Testis (tissue), 3 donors: ENCODE results near the gene PRPF6. TPM values are rescaled to one million over a fixed set of nuclear protein-coding genes. Genes with fewer than 3 reads are reported as not detected.
A peak's percentile ranks its signal among the peaks of the same experiment; 100 is the strongest.

ENCODE experiments used
- DNase-seq: peaks from one replicate; pipeline ENCODE4 v3.0.0-alpha.2; 2019
- H3K27ac ChIP-seq, 2 donors: fragments of 200-600 bp; sonication (generic); one replicate each; pipeline ENCODE4 v1.5.1; 2019
- H3K27me3 ChIP-seq: fragments of 200-600 bp; sonication (generic); one replicate; pipeline ENCODE4 v1.5.1; 2019
- H3K36me3 ChIP-seq: fragments of 200-600 bp; sonication (generic); one replicate; pipeline ENCODE4 v1.5.1; 2017; ENCODE audit warnings: low read depth; ENCODE audit errors: missing control alignments
- H3K4me1 ChIP-seq: fragments of 200-600 bp; sonication (generic); one replicate; pipeline ENCODE4 v1.5.1; 2019
- H3K4me3 ChIP-seq, 2 donors: fragments of 200-600 bp; sonication (generic); one replicate each; pipeline ENCODE4 v1.5.1; 2017 to 2019
- H3K9me3 ChIP-seq: fragments of 200-600 bp; sonication (generic); one replicate; pipeline ENCODE4 v1.5.1; 2017
- CTCF ChIP-seq, 3 experiments: fragments of 450-650 bp in 2 of 3; fragments of 200-600 bp in 1 of 3; sonication (generic) in 1 of 3; IDR thresholded peaks; one replicate each; pipeline ENCODE4 v1.5.1; 2016 to 2019; ENCODE audit warnings: antibody characterized with exemption in 3 of 3, mild to moderate bottlenecking in 2 of 3, moderate library complexity in 1 of 3
- POLR2A ChIP-seq: fragments of 450-650 bp; IDR thresholded peaks from one replicate; pipeline ENCODE4 v1.6.1; 2017; ENCODE audit warnings: antibody characterized with exemption, mild to moderate bottlenecking, moderate library complexity
- WGBS, 2 donors: methylation state at CpG; one replicate each; pipeline ENCODE4 v1.1.5; 2018; 5-methylcytosine and 5-hydroxymethylcytosine counted together
- intact Hi-C: fragments of 100-400 bp; cut with DNase I; formaldehyde crosslinking; loops from one replicate; pipeline ENCODE4 v1.15.1; 2023; ENCODE audit warnings: low total_unique reads
- polyA plus RNA-seq: library from polyadenylated mRNA; stranded (reverse); fragments of 350-450 nt; fragmentation: Illumina TruSeq; extraction: RNeasy Lipid Tissue Mini Kit (QIAGEN cat#74804); gene quantifications from one replicate; pipeline ENCODE4 v1.2.3, GENCODE V29; 2014; ENCODE audit warnings: low read depth, low replicate concordance; ENCODE audit not compliant: insufficient read depth
- total RNA-seq, 2 donors: library from RNA; depleted of rRNA; stranded (reverse); fragments of >200 nt; gene quantifications; one replicate each; pipeline ENCODE4 v1.2.3, GENCODE V29; 2016

PRPF6 gene
- total and polyA plus RNA-seq, 3 donors from 2014 or later = 106 to 114 (median 107) TPM

DNA sequence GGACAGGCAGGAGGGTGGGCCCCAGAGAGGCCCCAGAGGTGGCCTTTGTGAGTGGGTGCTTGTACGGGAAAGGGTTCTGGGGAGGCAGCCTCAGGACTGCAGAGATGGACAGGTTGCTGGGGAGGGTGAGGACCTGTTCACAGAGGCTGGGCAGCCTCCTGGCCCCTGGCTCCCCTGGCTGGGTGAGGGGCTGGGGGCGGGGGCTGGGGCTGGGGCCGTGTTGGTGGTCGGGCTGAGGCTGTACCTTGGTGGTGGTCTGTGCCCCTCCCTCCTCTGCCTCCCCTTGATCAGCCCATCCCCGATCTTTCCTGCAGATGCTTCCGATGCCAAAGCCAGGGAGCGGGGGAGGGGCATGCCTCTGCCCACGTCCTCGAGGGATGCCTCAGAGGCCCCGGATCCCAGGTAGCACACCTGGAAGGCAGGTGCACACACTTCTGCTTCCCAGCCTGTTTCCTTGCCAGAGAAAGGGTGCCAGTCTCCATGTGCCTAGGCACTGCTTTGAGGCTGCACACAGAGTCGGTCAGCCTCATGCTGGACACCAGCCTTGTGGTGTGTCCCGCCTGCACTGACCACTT is 86.9 kb downstream of the PRPF6 start:
- TF ChIP-seq POLR2A (no peak), CTCF (IDR thresholded peaks at IDR 0.05) (no peak)
- WGBS, 2 donors = 77 to 78% methylated on average over 9 to 12 of the region's 12 CpGs
- intact Hi-C loops = no loop called here
- DNase-seq = no peak
- no peak overlapping the region for H3K27ac ChIP-seq
- H3K36me3 ChIP-seq = no peaks in the 10 kb centered on the region
- no peaks in the 10 kb centered on the region for H3K27me3 ChIP-seq
- no peak overlapping the region for H3K4me3 ChIP-seq
- peaks cover 14% of the 10 kb centered on the region for H3K4me1 ChIP-seq
- no peaks in the 10 kb centered on the region for H3K9me3 ChIP-seq

GRCh38 chr20:64068386-64069208 is 87.7 kb downstream of the PRPF6 start:
- no peak overlapping the region for H3K27ac ChIP-seq
- intact Hi-C loops = no loop called here
- WGBS, 2 donors = 79 to 80% methylated on average over 8 to 12 of the region's 12 CpGs
- peaks cover 14% of the 10 kb centered on the region for H3K4me1 ChIP-seq
- H3K9me3 ChIP-seq = no peaks in the 10 kb centered on the region
- TF ChIP-seq POLR2A = no peak
- TF ChIP-seq CTCF (IDR thresholded peaks at IDR 0.05) = no peak
- DNase-seq = no peak
- H3K27me3 ChIP-seq = no peaks in the 10 kb centered on the region
- no peak overlapping the region for H3K4me3 ChIP-seq
- no peaks in the 10 kb centered on the region for H3K36me3 ChIP-seq

- Histone ChIP-seq H3K4me3 (no peak overlapping the region), H3K27me3 (no peaks in the 10 kb centered on the region), H3K4me1 (peaks cover 9% of the 10 kb centered on the region), H3K36me3 (no peaks in the 10 kb centered on the region), H3K9me3 (no peaks in the 10 kb centered on the region), H3K27ac (no peak overlapping the region)
- WGBS, 2 donors = 93 to 95% methylated on average over 7 to 20 of the region's 20 CpGs
- intact Hi-C loops = no loop called here
- DNase-seq = no peak
- no peak for TF ChIP-seq CTCF (IDR thresholded peaks at IDR 0.05)
- no peak for TF ChIP-seq POLR2A
These were observed 88.3 kb downstream of the PRPF6 start for GRCh38 chr20:64069209-64069613.

DNA sequence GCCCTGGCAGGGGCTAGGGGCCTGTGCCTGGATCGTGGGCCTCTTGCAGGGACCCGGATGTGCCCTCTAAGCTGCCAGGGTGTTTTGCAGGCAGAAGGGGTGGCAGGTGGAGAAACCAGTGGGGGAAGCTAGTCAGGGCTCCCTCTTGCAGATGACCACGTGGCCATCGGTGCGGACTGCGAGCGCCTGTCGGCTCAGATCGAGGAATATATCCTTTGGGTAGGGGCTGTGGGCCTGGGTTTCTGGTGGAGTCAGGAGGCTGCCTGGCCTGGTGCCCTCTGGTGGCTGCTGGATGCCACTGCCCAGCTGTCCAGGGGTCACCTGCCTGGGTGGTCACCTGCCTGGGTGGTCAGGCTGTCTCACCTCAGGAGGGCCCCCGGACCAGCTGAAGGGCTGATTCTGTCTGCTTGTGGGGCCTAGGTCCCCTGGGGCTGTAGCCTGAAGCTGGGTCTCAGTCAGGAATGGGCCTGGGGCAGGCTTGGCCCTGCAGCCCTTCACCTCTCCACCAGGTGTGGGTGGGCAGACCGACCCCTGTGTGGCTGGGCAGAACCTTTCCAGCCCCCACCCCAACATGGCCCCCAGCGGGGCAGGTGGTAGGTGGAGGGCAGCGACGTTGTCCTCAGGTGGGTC is 88.8 kb downstream of the PRPF6 start:
- TF ChIP-seq CTCF (IDR thresholded peaks at IDR 0.05) = peak in 2 of 3 experiments; percentile 37 to 62
- no peak for TF ChIP-seq POLR2A
- Histone ChIP-seq H3K4me1 (peaks cover 4% of the 10 kb centered on the region), H3K4me3 (no peak overlapping the region), H3K27ac (no peak overlapping the region), H3K27me3 (no peaks in the 10 kb centered on the region), H3K36me3 (no peaks in the 10 kb centered on the region), H3K9me3 (no peaks in the 10 kb centered on the region)
- DNase-seq = peak; percentile 37
- intact Hi-C loops = no loop called here
- 79 to 100% methylated on average over 1 to 14 of the region's 14 CpGs for WGBS, 2 donors
